IMR-90 (cell line): ENCODE results near the gene IFNG-AS1.

Source experiments
- CEBPB ChIP-seq: IDR thresholded peaks from 2 replicates; pipeline ENCODE4 v1.6.1; 2012; ENCODE audit warnings: low read depth, low read length, improper control_type of control experiment
- CTCF ChIP-seq: conservative IDR thresholded peaks from 2 replicates; pipeline ENCODE4 v1.5.1; 2012; ENCODE audit warnings: mild to moderate bottlenecking, low read depth, low read length, improper control_type of control experiment
- MAZ ChIP-seq: IDR thresholded peaks from 2 replicates; pipeline ENCODE4 v1.6.1; 2012; ENCODE audit warnings: low read depth, mild to moderate bottlenecking, low read length, improper control_type of control experiment, moderate library complexity, borderline replicate concordance
- MXI1 ChIP-seq: IDR thresholded peaks from 2 replicates; pipeline ENCODE4 v1.6.1; 2012; ENCODE audit warnings: low read depth, mild to moderate bottlenecking, low read length, moderate library complexity, borderline replicate concordance
- POLR2A ChIP-seq: IDR thresholded peaks from 2 replicates; pipeline ENCODE4 v1.6.1; 2012; ENCODE audit warnings: mild to moderate bottlenecking, low read depth, low read length
- RAD21 ChIP-seq: IDR thresholded peaks from 2 replicates; pipeline ENCODE4 v1.6.1; 2012; ENCODE audit warnings: low read length, improper control_type of control experiment
- RFX5 ChIP-seq: IDR thresholded peaks from 2 replicates; pipeline ENCODE4 v1.8.0; 2012; ENCODE audit warnings: low read depth, mild to moderate bottlenecking, low read length, moderate library complexity

- TF ChIP-seq CTCF (no peak), POLR2A (no peak), RAD21 (no peak), RFX5 (no peak), MXI1 (no peak), MAZ (no peak), CEBPB (no peak)
Measured at GRCh38 chr12:67969134-67969802, 20.0 kb upstream of the IFNG-AS1 start.
